ENCODE measurements around the gene APOBEC3A.
"Not testable (repeated sequence)": the region's sequence is repeated elsewhere in the genome, so short reads cannot be mapped to it uniquely, and the experiment has no call there.

- not testable (repeated sequence) for TF ChIP-seq POLR2A (IDR thresholded peaks at IDR 0.05; ENCODE audit: low read depth, low read length); CTCF (conservative IDR thresholded peaks at IDR 0.05; ENCODE audit: low read depth, low read length); CEBPB (IDR thresholded peaks at IDR 0.05; ENCODE audit: low read depth, low read length); MAFK (IDR thresholded peaks at IDR 0.05; ENCODE audit: low read depth, low read length); RAD21 (IDR thresholded peaks at IDR 0.05; ENCODE audit: low read length); RCOR1 (IDR thresholded peaks at IDR 0.05; ENCODE audit: insufficient replicate concordance, low read length); RFX5 (IDR thresholded peaks at IDR 0.05; ENCODE audit: low read depth, low read length); ELK1 (IDR thresholded peaks at IDR 0.05; ENCODE audit: borderline replicate concordance, low read depth, low read length); USF2 (IDR thresholded peaks at IDR 0.05; ENCODE audit: low read depth, low read length)
Observed at GRCh38 chr22:38960673-38961072, 3.3 kb downstream of the APOBEC3A start.
